Skin of body (tissue), 2 donors: ENCODE data around the gene PGM5. TPM values are rescaled to one million over a fixed set of nuclear protein-coding genes. Genes with fewer than 3 reads are reported as not detected.

Experiments used
- DNase-seq: peaks from one replicate; lab custom pipeline; 2025; lab: John Stamatoyannopoulos, UW
- total RNA-seq: library from RNA; depleted of rRNA; stranded (reverse); fragments of >200 nt; gene quantifications from one replicate; pipeline ENCODE4 v1.2.3, GENCODE V29; 2014

PGM5 gene
- total RNA-seq, 1 donor from 2014 or later, result 13.8 TPM

GRCh38 chr9:68493958-68494577, 137.7 kb downstream of the PGM5 start:
- DNase-seq, result no peak

GRCh38 chr9:68495247-68495646, 138.8 kb downstream of the PGM5 start:
- peak; percentile 70 for DNase-seq

- DNase-seq, result peak; percentile 9
These were observed 139.9 kb downstream of the PGM5 start for GRCh38 chr9:68496356-68496755.

- no peak for DNase-seq
These were observed 141.2 kb downstream of the PGM5 start for GRCh38 chr9:68497629-68498028.

GRCh38 chr9:68498816-68499215, 142.4 kb downstream of the PGM5 start:
- DNase-seq, result no peak

- DNase-seq, result no peak
These were observed 144.3 kb downstream of the PGM5 start for GRCh38 chr9:68500457-68501381.

- no peak for DNase-seq
These were observed 145.9 kb downstream of the PGM5 start for GRCh38 chr9:68502279-68502678.

GRCh38 chr9:68505681-68506409, 149.4 kb downstream of the PGM5 start:
- no peak for DNase-seq

GRCh38 chr9:68506551-68506950, 150.1 kb downstream of the PGM5 start:
- DNase-seq, result no peak

- peak; percentile 44 for DNase-seq
These were observed 150.9 kb downstream of the PGM5 start for GRCh38 chr9:68507130-68507805.

- DNase-seq, result no peak
These were observed 151.4 kb downstream of the PGM5 start for GRCh38 chr9:68507806-68508145.

- DNase-seq, result no peak
These were observed 152.1 kb downstream of the PGM5 start for GRCh38 chr9:68508547-68508946.

GRCh38 chr9:68509689-68510088, 153.3 kb downstream of the PGM5 start:
- no peak for DNase-seq

- DNase-seq, result no peak
These were observed 157.0 kb downstream of the PGM5 start for GRCh38 chr9:68513385-68513784.

GRCh38 chr9:68513981-68514380, 157.6 kb downstream of the PGM5 start:
- DNase-seq, result no peak

- DNase-seq, result no peak
These were observed 159.1 kb downstream of the PGM5 start for GRCh38 chr9:68515326-68516017.

GRCh38 chr9:68522131-68522530, 165.7 kb downstream of the PGM5 start:
- no peak for DNase-seq

- no peak for DNase-seq
These were observed 166.5 kb downstream of the PGM5 start for GRCh38 chr9:68522954-68523353.

GRCh38 chr9:68523367-68523936, 167.0 kb downstream of the PGM5 start:
- DNase-seq, result no peak

GRCh38 chr9:68530618-68531017, 174.2 kb downstream of the PGM5 start:
- no peak for DNase-seq

GRCh38 chr9:68532131-68532530, 175.7 kb downstream of the PGM5 start:
- DNase-seq, result no peak
